HL-60/S4 treated with retinoic acid at 250 ng/mL for 4 days and 3 days (cell line): ENCODE data around the gene POLR2H.

Experiments used
- in situ Hi-C: fragments of 300-500 bp; cut with MboI; formaldehyde crosslinking; loops from 2 replicates; pipeline ENCODE4 v1.7.0; 2022; ENCODE audit warnings: low sequenced_read_pairs

POLR2H gene

DNA sequence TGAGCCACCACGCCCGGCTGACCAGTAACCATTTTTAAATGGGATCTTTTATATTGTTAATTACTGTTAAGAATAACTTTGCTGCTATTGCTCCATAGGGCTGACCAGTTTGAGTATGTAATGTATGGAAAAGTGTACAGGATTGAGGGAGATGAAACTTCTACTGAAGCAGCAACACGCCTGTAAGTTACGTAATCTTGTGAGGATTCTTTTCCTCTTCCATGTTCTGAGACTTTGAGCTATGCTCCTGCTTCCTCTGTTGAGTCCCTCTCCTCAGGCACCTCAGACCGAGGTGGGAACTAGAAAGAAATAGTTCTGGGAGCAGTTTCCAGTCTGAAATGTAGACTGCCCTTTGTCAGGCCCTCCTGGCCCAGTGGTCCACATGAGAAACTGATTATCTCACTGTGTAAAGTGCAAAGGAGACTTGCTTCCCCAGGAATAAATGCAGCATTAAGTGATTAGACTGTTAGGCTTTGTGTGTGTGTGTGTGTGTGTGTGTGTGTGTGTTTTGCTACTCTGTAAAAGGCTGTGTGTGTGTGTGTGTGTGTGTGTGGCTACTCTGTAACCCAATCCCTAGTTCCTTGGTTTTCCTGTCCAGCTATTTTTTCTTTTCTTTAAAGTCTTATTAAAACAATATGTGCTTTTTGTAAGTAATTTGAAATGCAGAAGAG is 5.2 kb downstream of the POLR2H start:
- in situ Hi-C loops, result loop anchor here (25.0 kb wide), 2 partner anchors 171 to 396 kb away; no protein-coding TSS in a partner anchor

DNA sequence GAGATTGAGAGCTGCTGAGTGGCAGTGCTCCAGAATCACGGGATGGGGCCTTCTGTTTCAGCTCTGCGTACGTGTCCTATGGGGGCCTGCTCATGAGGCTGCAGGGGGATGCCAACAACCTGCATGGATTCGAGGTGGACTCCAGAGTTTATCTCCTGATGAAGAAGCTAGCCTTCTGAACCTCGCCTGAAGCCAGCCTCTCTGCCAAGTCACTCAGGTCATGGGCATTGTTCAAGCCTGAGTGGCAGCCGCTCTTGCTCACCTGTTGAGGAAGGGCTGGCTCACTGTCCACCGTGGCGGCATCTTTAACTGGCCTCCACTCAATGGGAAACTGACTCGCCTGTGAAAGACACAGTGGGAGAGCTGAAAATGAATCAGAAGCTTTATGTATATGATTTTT is 6.6 kb downstream of the POLR2H start:
- in situ Hi-C loops, result loop anchor here (25.0 kb wide), 2 partner anchors 169 to 394 kb away; no protein-coding TSS in a partner anchor

DNA sequence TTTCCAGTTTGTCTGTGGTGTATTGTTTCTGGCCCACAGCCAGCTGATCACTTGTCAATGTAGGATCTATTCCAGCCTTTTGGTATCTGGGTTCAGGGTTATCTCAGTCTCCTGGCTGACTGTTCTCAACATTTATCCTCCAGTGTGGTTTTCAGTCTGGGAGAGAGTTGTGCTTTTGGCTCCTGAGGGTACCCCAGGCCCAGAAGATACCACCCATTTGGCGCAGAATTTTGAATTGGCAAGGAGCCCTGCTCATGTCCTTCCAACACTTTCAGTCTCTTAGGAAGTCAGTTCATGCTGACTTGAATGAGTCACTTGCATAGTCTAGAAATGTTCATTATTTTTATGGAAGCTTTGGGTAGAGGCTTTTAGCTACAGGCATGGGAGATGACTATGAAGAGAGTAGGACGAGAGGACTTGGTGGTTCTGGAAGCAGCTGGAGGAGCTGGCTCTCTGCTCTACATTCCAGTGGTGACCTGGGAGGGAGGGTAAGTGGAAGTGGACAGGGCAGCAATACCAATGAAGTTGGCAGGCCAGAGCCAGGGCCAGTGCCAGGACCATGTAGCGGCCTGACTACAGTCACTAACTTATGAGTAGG is 7.2 kb downstream of the POLR2H start:
- in situ Hi-C loops, result loop anchor here (25.0 kb wide), 2 partner anchors 169 to 394 kb away; no protein-coding TSS in a partner anchor

DNA sequence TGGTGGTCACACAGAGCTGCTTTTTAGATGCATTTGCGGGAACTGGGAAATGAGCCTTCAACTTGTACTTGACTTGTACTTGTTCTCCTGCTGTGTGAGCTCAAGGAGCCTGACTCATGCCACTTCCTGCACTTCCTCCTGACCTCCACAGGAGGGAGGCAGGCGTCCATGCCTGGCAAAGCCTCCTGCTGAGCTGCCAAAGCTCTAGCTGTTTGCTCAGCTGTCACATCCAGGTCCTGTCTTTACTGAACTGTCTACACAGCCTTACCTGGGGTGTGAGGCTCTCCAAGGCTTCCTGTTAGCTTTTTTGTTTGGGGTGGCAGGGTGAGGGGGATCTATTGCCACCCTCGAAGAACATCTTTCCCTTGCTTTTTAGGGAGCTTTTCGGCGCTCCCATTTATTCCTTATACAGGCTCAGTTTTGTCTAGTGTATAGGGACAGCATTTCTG is 10.1 kb downstream of the POLR2H start:
- in situ Hi-C loops, result loop anchor here (25.0 kb wide), 2 partner anchors 166 to 391 kb away; no protein-coding TSS in a partner anchor

DNA sequence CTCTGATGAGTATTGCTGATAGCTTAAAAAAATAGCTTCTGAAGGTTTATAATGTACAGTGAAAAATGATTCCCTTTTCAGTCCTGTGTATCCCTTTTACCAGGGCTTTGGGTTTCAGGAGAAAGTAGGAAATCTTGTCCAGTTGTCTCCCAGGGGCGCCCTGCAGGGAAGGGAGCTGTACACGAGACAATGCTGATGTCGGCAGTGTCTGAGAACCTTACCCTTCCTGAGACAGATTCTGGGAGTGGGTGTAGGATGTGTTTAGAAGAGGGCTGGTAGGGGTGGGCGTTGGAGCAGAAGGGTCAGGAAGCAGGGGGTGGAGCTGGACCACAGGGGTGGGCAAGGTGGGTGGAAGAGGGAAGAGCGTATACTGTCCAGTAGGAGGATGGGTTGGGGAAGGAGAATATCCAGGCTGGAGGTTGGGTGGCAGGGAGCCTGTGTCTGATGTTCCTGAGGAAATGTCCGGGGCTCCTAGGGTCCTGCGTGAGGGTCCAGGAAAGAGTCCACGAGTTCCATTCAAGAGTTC is 10.8 kb downstream of the POLR2H start:
- in situ Hi-C loops, result loop anchor here (25.0 kb wide), 2 partner anchors 165 to 390 kb away; no protein-coding TSS in a partner anchor

DNA sequence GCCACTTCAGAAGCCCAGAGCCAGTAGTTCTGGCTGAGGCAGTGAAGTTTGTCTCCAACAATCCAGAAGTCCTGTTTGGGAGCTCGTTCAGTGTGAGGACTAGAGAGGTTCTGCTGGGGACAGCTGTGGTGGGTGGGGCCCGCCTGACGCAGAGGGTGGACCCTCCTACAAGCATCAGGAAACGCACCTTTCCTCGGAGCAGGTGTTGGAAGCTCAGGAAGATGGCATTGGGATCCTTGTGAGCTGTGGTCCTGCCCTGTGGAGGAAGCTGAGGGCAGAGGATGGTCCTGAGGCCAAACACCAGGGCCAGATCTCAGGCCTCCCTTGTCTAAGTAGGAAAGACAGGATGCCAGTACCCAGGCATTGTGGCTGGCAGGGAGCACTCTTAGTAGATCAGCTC is 11.4 kb downstream of the POLR2H start:
- in situ Hi-C loops, result loop anchor here (25.0 kb wide), 2 partner anchors 164 to 389 kb away; no protein-coding TSS in a partner anchor

DNA sequence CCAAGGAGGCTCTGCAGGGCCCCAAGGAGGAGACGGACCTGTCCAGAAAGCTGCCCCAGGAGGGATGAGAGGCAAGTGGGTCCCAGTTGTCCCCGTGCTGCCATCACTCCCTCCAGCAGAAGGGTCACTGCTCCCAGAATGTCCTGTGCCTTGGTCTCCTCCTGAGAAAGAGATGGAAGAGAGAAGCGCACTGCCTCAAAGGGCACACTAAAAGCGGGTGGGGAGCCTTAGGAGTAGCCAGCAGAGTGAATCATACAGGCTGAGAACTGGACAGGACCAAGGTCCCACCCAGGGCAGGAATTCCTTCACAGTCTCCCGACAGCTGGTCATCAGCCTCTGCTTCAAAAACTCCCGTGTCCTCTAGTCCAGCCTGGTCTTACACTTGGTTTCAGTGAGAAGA is 11.9 kb downstream of the POLR2H start:
- in situ Hi-C loops, result loop anchor here (25.0 kb wide), 2 partner anchors 164 to 389 kb away; no protein-coding TSS in a partner anchor

DNA sequence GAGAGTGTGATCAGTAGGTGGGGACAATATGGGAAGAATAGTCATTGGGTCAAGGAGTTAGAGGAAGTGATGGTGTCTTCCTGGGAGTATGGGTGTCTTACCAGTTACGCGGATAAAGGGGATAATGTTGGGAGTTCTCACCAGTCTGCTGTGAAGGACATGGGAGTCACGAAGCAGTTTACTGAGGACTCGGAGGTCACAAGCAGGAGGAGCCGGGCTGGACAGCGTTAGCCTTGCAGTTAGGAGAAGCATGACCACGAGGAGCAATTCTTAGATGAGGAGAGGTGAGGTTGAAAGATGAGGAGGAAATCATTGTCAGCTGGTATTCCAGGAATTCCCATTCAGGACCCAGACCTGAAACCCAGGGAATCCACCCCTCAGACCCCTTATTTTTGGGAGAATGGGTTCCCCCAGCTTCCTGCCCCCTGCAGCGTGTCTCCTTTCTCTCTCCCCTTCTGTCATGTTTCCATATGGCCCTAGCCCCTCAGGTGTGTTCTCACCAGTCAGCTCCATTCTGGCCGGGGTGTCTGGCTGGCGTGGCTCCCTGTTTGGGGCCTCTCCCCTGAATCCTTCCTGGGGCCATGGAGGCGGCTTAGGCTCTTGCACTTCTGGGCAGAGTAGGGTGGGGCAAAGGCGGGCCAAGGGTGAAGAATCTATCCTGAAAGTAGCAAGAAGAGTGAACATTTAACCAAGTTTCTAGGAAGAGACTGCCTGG is 14.4 kb downstream of the POLR2H start:
- in situ Hi-C loops, result no loop called here

DNA sequence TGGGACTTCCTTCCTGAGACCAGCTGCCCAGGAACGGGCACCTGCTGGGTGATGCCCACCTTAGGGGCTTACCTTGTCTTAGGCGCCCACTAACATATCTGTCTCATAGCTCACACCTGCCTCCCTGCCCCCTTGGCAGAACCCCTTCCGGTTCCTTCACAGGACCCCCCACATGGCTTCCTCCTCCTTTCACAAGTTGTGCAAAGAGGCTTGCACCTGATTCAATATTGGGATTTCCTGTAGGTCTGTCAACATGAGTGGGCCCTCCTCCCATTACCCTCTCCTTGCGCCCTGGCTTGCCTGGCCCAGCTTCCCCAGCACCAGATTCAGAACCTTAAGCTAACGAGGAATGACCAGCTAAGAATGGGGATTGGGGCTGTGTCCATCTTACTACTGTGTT is 15.9 kb downstream of the POLR2H start:
- in situ Hi-C loops, result no loop called here

DNA sequence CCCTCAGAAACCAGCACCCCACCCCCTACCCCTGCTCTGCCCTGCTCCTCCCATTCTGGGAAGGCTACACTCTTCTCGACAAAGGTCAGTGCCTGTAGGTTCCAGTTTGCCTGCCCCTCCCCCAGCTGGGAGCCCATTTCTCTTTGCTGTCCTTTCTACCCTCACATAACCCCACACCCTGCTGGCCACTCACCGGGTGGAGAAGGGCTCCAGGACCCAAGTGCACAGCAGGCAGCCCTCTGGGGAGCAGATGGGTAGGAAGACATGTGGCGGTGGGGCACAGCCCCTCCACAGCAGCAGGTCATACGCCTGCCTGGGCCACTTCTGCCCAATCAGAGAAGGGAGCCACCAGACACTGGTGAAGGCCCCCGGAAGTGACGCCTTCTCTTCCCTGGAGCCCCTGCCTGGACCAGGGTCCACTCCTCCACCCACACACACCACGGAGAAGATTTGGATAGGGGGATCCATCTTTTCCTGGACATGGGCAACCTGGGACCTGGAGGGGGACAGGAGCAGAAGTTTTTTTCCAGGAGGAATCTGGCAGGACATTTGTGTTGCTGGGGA is 16.5 kb downstream of the POLR2H start, which contains the start of gene THPO:
TSS of gene THPO (minus strand) at position 326 of the 564 bp plus-strand sequence. CDS start 1,948 bp downstream, outside the sequence.
- in situ Hi-C loops, result no loop called here

DNA sequence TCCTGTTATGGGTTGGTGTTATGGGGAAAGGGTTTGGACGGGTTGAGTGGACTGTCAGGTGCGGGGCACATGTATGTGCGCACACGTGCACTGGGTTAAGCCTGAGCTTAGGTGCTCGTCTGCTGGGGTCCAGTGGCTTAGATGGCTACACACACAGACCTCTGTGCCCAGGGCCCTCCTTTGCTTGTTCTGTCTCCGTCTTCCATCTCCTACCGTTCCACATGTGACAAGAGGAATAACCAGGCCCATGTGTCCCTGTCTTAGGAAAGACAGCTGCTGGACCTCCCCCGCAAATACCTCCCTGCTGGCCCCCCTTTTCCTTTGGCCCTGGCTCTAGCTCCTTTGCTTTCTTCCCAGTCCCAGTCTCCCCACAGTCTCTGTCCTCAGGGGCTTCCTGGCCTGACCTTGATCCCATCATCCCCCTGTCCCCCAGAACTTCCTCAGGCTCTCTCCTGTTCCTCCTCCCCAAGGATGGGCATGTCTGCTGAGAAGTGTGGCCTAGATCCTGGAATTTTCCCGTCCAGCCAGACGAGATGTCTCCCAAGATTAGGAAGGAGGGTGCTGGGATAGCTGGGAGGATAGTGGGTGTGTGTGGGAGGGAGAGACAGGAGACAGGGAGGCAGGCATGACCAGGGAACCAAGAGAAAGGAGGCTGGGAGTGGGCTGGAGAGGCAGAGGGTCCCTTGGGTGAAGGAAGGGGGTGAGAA is 17.3 kb downstream of the POLR2H start:
- in situ Hi-C loops, result no loop called here

DNA sequence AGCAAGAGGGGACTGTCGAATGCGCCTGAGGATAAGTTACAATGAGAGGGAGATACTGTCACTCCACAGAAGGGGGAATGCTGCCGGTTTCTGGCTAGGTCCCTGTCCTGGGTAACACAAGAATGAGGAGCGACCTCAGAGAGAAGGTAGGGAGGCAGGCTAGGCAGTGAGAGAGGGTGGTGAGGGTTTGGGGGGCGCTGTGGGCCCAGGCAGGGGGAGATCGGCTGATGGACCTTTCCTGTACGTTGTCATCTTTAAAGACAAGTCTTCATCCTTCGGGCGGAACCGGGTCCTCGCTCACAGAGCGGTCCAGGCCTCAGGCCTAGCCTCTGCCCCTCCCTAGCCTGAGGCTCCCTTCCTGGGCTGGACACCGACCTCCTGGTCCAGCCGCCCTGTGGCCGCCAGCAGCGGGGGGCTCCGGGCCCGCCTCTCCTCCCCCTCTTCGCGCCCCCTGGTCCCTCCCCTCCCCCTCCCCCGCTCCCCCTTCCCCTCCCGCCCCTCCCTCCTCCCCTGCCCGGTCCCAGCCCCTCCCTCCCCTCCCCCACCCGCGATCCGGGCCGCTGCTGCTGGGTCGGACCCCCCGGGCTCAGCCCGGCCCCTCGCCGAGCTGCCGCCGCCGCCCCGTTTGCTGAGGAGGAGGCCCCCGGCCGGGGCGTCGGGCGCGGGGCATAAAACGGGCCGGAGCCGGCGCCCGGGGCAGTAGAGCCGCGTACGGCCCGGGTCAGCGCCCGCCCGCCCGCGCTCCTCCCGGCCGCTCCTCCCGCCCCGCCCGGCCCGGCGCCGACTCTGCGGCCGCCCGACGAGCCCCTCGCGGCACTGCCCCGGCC is 18.1 kb downstream of the POLR2H start, which contains the start of gene CHRD:
TSS of gene CHRD (plus strand) at position 697 of the 827 bp plus-strand sequence. CDS start 265 bp downstream, outside the sequence.
- in situ Hi-C loops, result no loop called here

DNA sequence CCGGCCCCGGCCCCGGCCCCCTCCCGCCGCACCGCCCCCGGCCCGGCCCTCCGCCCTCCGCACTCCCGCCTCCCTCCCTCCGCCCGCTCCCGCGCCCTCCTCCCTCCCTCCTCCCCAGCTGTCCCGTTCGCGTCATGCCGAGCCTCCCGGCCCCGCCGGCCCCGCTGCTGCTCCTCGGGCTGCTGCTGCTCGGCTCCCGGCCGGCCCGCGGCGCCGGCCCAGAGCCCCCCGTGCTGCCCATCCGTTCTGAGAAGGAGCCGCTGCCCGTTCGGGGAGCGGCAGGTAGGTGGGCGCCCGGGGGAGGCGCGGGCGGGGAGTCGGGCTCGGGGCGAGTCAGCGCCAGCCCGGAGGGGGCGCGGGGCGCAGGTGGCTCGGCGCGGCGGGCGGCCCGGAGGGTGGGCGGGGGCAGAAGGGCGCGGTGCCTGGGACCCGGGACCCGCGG is 18.7 kb downstream of the POLR2H start:
- in situ Hi-C loops, result no loop called here

DNA sequence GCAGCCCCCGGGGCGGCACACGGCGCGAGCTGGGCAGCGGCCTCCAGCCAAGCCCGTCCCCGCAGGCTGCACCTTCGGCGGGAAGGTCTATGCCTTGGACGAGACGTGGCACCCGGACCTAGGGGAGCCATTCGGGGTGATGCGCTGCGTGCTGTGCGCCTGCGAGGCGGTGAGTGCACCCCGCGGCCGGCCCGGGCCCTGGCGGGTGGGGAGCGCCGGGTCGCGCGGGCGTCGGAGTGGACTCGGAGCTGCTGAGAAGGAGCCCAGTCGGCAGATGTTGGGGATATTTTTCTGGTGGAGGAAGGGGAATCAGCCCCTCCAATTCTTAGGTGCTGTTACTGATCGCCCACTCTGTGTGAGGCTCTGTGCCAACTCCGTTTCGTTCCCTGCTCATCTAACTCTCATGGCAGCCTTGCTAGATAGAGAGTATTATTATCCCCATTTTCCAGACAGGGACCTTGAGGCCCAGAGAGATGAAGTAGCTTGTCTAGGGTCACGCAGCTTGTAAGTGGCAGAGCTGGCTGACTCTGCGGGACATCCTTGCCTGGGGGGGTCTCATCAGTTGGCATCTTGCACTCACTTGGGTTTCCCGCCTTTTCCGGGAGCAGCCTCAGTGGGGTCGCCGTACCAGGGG is 19.2 kb downstream of the POLR2H start:
- in situ Hi-C loops, result no loop called here

DNA sequence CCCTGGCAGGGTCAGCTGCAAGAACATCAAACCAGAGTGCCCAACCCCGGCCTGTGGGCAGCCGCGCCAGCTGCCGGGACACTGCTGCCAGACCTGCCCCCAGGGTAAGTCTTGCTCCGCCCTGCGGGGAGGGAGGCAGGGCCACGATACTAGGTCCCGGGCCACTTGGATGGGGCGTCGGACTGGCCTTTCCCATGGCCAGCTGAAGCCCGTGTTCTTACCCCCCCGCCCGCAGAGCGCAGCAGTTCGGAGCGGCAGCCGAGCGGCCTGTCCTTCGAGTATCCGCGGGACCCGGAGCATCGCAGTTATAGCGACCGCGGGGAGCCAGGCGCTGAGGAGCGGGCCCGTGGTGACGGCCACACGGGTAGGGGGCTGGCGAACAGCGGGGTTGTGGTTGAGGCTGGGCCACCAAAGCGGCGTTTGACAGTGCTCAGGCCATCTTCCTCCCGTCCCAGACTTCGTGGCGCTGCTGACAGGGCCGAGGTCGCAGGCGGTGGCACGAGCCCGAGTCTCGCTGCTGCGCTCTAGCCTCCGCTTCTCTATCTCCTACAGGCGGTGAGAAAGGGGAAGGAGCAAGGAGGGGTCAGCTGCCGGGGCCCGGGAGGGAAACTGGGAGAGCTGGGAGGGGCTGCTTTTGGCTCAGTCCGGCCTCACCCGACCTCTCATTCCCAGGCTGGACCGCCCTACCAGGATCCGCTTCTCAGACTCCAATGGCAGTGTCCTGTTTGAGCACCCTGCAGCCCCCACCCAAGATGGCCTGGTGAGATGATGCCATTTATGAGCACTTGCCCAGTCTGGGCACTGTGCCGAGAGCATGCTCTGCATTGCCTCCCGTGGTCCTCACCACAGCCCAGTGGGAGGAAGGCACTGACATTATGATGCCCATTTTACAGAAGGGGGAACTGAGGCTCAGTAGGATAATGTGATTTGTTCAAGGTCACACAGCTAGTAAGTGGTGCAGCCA is 20.0 kb downstream of the POLR2H start:
- in situ Hi-C loops, result no loop called here

DNA sequence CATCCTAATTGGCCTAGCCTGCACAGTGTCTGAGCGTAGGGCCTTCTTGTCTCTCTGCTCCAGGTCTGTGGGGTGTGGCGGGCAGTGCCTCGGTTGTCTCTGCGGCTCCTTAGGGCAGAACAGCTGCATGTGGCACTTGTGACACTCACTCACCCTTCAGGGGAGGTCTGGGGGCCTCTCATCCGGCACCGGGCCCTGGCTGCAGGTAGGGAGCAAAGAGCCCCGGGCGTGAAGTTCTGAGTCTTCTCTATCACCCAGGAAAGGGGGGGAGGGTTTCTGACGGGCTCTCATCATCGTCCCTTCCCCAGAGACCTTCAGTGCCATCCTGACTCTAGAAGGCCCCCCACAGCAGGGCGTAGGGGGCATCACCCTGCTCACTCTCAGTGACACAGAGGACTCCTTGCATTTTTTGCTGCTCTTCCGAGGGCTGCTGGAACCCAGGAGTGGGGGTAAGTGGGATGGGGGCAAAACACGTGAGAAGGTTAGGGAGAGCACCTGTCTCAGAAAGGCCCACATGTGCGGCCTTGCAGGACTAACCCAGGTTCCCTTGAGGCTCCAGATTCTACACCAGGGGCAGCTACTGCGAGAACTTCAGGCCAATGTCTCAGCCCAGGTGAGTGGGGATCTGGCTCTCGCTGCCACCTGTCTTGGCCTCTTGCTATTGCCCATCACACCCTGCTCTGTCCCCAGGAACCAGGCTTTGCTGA is 21.0 kb downstream of the POLR2H start:
- in situ Hi-C loops, result no loop called here
